Heart left ventricle (tissue), 16 donors: ENCODE data around the gene HOXB7. TPM values are rescaled to one million over a fixed set of nuclear protein-coding genes. Genes with fewer than 3 reads are reported as not detected.

Experiments used
- ATAC-seq, 4 donors: fragments of 200-7000 bp; cut with Tn5 transposase; one replicate each; pipeline ENCODE4 v1.9.1; 2020 to 2022; ENCODE audit warnings: moderate library complexity in 4 of 4, mild to moderate bottlenecking in 3 of 4, moderate number of reproducible peaks in 1 of 4
- DNase-seq, 5 donors: peaks; one replicate each; pipeline ENCODE4 v3.0.0-alpha.2; 2020
- H3K27ac ChIP-seq, 12 donors: fragments of 200-600 bp; sonication (generic) in 4 of 12; one replicate each; pipeline versions ENCODE4 v1.5.0 to v1.8.0; 2016 to 2022; ENCODE audit warnings: mild to moderate bottlenecking in 2 of 12
- H3K27me3 ChIP-seq, 9 donors: fragments of 200-600 bp; sonication (generic) in 2 of 9; one replicate each; pipeline versions ENCODE4 v1.5.1 to v1.8.0; 2016 to 2022; ENCODE audit warnings: mild to moderate bottlenecking in 3 of 9
- H3K36me3 ChIP-seq, 9 donors: fragments of 200-600 bp; sonication (generic) in 2 of 9; one replicate each; pipeline versions ENCODE4 v1.5.0 to v1.8.0; 2018 to 2022; ENCODE audit warnings: mild to moderate bottlenecking in 2 of 9
- H3K4me1 ChIP-seq, 12 donors: fragments of 200-600 bp; sonication (generic) in 4 of 12; one replicate each; pipeline versions ENCODE4 v1.5.0 to v1.8.0; 2016 to 2022; ENCODE audit warnings: mild to moderate bottlenecking in 3 of 12
- H3K4me3 ChIP-seq, 12 donors: fragments of 200-600 bp; sonication (generic) in 4 of 12; one replicate each; pipeline versions ENCODE4 v1.5.0 to v1.8.0; 2017 to 2022; ENCODE audit warnings: mild to moderate bottlenecking in 9 of 12, moderate library complexity in 4 of 12
- H3K9me3 ChIP-seq, 12 donors: fragments of 200-600 bp; sonication (generic) in 4 of 12; one replicate each; pipeline versions ENCODE4 v1.5.0 to v1.8.0; 2016 to 2022; ENCODE audit warnings: mild to moderate bottlenecking in 1 of 12
- POLR2A ChIP-seq, 2 donors: fragments of 450-650 bp; IDR thresholded peaks; one replicate each; pipeline ENCODE4 v1.6.1; 2017; ENCODE audit warnings: antibody characterized with exemption in 2 of 2, mild to moderate bottlenecking in 2 of 2, moderate library complexity in 2 of 2
- WGBS, 4 donors: extraction: QIAGEN DNeasy Blood & Tissue Kit in 2 of 4; methylation state at CpG; one replicate each; pipeline versions ENCODE4 v1.1.5 to v1.1.7; 2013 to 2018; 5-methylcytosine and 5-hydroxymethylcytosine counted together
- intact Hi-C, 10 donors: fragments of 100-400 bp; cut with DNase I; formaldehyde crosslinking; loops; one replicate each; pipeline versions ENCODE4 v1.11.1 to v1.14.2; 2022
- polyA plus RNA-seq, 2 donors: library from polyadenylated mRNA; stranded (reverse); fragments of 200-250 nt; gene quantifications; one replicate each; pipeline ENCODE4 v1.2.3, GENCODE V29; 2013
- total RNA-seq, 9 donors: library from RNA; depleted of rRNA in 2 of 9; stranded (reverse); fragments of >200 nt in 2 of 9; fragmentation: NEBNext Ultra II Directional in 3 of 9; extraction: Animal tissue kit (Norgen Biotek cat#: 25700) in 3 of 9; gene quantifications; one replicate each; pipeline versions ENCODE4 v1.1.0 to v1.2.4, GENCODE V29; 2016 to 2023
- TF ChIP-seq, protein P1 (sequence below), 12 donors: fragments of 200-600 bp; sonication (generic) in 4 of 12; IDR thresholded peaks; one replicate each; pipeline versions ENCODE4 v1.5.0 to v1.8.0; 2018 to 2022; ENCODE audit warnings: antibody characterized with exemption in 12 of 12, mild to moderate bottlenecking in 5 of 12
- donor health status: ischemic (EF 13 %, LVEDD 7.1; RV severe dilation, severe dysfunction).
- donor health status: healthy with polysubstance abuse.
- donor health status: DM: no; HTN: yes; CAD: no.
- donor health status: DM: no; HTN: no; CAD: no.
- donor health status: ischemic (EF 25% LVEDD 6.9; RV normal size, moderate dysfunction).
- donor health status: ischemic (EF 25% LVEDD 5.7; RV mildly dilated, moderate dysfunction).
- donor health status: healthy.
- donor health status: DM: yes; HTN: yes; CAD: no.
- donor health status: ischemic (EF 35%, LVEDD 5.7; RV mildly dilated, moderate dysfunction).
- donor health status: nonischemic (EF 11% LVEDD 7.7; RV severe dilation, severe dysfunction).
- donor health status: DM: yes; HTN: yes; CAD: no.
- donor health status: PGD.
- donor health status: ischemic (EF 29% LVEDD 5.4; RV normal size, mild dysfunction).
- donor health status: nonischemic (EF 23%, LVEDD 6.1; RV moderate dilation, normal function).

HOXB7 gene
- total and polyA plus RNA-seq, 11 donors: 0.12 to 0.88 (median 0.40) TPM; not detected in 5

DNA sequence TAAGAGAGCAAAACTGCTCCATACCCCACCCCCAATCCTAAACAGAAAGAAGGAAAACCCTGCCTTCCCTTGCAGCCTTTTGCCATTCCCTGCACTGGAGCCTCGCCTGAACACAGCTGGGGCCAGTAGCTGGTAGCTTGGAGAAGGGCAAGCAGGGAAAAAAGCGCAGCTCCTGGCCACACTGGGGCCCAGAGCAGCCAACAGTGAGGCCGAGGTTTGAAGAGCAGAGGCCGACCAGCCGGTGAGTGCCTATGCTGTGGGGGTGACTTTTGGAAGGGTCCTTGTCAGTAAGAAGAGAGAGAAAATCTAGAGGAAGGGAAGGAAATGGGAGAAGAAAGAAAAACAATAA, 18.6 kb upstream of the HOXB7 start:
- no peak for DNase-seq
- Histone ChIP-seq H3K4me3 (no peak overlapping the region), H3K27ac (no peak overlapping the region), H3K27me3 (peaks cover 86 to 100% (median 100%) of the 10 kb centered on the region in 9 donors), H3K9me3 (no peaks in the 10 kb centered on the region), H3K36me3 (no peaks in the 10 kb centered on the region), H3K4me1 (peaks cover 7 to 34% (median 21%) of the 10 kb centered on the region in 12 donors)
- no peak for TF ChIP-seq POLR2A (IDR thresholded peaks at IDR 0.05)
- TF ChIP-seq, protein P1, sequence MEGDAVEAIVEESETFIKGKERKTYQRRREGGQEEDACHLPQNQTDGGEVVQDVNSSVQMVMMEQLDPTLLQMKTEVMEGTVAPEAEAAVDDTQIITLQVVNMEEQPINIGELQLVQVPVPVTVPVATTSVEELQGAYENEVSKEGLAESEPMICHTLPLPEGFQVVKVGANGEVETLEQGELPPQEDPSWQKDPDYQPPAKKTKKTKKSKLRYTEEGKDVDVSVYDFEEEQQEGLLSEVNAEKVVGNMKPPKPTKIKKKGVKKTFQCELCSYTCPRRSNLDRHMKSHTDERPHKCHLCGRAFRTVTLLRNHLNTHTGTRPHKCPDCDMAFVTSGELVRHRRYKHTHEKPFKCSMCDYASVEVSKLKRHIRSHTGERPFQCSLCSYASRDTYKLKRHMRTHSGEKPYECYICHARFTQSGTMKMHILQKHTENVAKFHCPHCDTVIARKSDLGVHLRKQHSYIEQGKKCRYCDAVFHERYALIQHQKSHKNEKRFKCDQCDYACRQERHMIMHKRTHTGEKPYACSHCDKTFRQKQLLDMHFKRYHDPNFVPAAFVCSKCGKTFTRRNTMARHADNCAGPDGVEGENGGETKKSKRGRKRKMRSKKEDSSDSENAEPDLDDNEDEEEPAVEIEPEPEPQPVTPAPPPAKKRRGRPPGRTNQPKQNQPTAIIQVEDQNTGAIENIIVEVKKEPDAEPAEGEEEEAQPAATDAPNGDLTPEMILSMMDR (IDR thresholded peaks at IDR 0.05): no peak
- no peak for ATAC-seq
- intact Hi-C loops: loop anchor here in 1 of 10 donors (10.0 kb wide), 1 partner anchor 465 kb away; no protein-coding TSS in a partner anchor
- WGBS, 4 donors: 11 to 22% (median 15%) methylated on average over 5 of the region's 5 CpGs

DNA sequence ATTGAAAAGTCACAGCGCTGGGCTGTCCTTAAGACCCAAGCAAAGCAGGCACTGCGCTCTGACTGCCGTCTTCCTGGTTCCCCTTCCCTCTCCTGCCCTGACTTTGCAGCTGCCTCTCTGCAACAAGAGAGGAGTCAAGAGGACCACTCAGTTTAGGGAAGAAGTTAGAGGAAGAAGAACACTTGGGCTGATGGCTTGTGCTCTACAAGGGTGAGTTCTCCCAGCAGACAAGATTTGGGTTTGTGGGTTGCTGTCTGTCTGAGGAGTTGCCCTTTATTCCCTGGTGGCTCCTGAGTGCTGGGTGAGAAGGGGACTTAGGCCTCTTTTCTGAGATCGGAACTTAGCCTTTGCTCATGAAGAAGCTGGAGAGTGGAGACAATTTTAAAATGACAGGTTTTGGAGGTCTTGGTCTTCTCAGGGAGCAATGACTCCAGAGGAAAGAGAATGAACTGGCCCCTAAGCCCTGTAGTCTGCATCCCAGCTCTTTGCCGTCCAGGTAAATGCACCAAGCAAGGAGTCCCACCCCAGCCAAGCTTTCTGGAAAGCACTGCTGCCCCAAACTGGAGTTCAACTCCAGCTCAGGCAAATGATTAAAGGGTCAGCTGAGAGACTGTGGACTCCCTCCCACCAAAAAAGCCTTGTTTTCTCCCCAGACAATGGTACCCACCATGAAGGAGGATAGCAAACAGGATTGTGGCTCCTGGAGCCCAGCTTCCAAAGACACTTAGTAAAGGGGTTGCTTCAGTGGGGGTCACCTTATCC, 18.0 kb upstream of the HOXB7 start:
- no peak for TF ChIP-seq POLR2A (IDR thresholded peaks at IDR 0.05)
- TF ChIP-seq, protein P1 (IDR thresholded peaks at IDR 0.05): no peak
- Histone ChIP-seq H3K36me3 (no peaks in the 10 kb centered on the region), H3K27ac (no peak overlapping the region), H3K4me3 (no peak overlapping the region), H3K9me3 (no peaks in the 10 kb centered on the region), H3K4me1 (peaks cover 7 to 32% (median 21%) of the 10 kb centered on the region in 12 donors), H3K27me3 (peaks cover 84 to 100% (median 100%) of the 10 kb centered on the region in 9 donors)
- intact Hi-C loops: loop anchor here in 1 of 10 donors (10.0 kb wide), 1 partner anchor 464 kb away; no protein-coding TSS in a partner anchor
- no peak for ATAC-seq
- WGBS, 4 donors: 11 to 31% (median 18%) methylated on average over 5 of the region's 5 CpGs
- DNase-seq: no peak

DNA sequence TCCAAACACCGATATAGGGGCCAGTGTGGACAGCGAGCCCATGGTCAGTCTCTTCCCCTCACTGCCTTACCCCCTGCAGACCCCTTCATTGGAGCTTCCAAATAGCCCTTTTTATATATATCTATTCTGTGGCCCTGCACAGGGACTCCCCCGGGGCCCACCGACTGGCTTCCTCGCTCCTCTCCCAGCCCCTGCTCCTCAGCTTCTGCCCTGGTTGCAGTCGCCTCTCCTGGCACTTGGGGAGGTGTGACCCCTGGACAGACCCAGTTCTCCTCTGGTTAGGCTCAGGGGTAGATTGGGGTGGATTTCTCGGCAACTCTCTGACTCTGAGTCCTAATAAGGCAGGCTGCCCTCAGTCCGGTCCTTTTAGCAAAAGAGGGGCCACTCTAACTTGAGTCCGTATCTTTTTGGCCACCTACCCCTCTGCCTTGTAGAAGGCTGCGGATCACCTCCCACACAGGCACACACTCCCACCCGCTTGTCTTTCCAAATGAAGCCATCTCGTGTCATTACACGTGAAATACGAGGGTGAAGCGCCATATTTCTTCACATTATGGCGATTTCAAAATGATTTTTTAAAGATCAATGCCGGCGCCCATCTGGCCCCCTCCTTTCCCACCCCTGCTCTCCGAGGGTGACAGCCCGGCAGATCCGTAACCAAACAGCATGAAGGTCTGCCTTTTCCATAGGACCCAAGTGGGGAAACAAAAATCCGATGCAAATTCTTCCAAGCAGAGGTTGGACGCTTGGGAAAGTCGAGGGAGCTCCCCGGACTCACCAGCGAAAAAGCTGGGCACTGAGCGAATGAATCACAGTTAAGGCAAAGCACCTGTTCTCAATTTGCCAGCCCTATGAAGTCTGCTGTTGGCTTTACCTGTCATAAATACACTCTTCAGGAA, 17.1 kb upstream of the HOXB7 start:
- WGBS, 4 donors: 12 to 17% (median 16%) methylated on average over 26 to 27 of the region's 27 CpGs
- ATAC-seq: no peak

More for the DNA sequence above, 17.1 kb upstream of the HOXB7 start:
- Histone ChIP-seq H3K4me1 (peaks cover 7 to 26% (median 21%) of the 10 kb centered on the region in 12 donors), H3K36me3 (no peaks in the 10 kb centered on the region), H3K27ac (no peak overlapping the region), H3K27me3 (peaks cover 83 to 100% (median 100%) of the 10 kb centered on the region in 9 donors), H3K9me3 (no peaks in the 10 kb centered on the region), H3K4me3 (peak overlapping the region in 1 of 12 donors; percentile 5)
- TF ChIP-seq, protein P1 (IDR thresholded peaks at IDR 0.05): no peak
- TF ChIP-seq POLR2A (IDR thresholded peaks at IDR 0.05): no peak
- intact Hi-C loops: loop anchor here in 1 of 10 donors (10.0 kb wide), 1 partner anchor 463 kb away; no protein-coding TSS in a partner anchor
- no peak for DNase-seq
